Activated CD4-positive, alpha-beta memory T cell treated with anti-CD3 and anti-CD28 coated beads for 36 hours (primary cell): ENCODE results near the gene PACSIN1. TPM values are rescaled to one million over a fixed set of nuclear protein-coding genes. Genes with fewer than 3 reads are reported as not detected.

ENCODE experiments used
- CTCF ChIA-PET: fragments of 350-600 bp; sonication (Branson Sonifier 250); formaldehyde crosslinking; loops from one replicate; lab custom pipeline; 2021; ENCODE audit warnings: antibody characterized with exemption, inconsistent platforms; lab: Charles Lee
- POLR2A ChIA-PET: fragments of 350-600 bp; sonication (Branson Sonifier 250); formaldehyde crosslinking; loops from one replicate; lab custom pipeline; 2021; ENCODE audit warnings: antibody characterized with exemption; lab: Charles Lee
- DNase-seq: peaks from one replicate; pipeline ENCODE4 v3.0.0-alpha.2; 2020
- H3K27ac Mint-ChIP-seq: one replicate; pipeline ENCODE4 v1.8.0; 2021; ENCODE audit warnings: mixed read lengths
- H3K27me3 Mint-ChIP-seq: one replicate; pipeline ENCODE4 v1.8.0; 2021; ENCODE audit warnings: mixed read lengths
- H3K36me3 Mint-ChIP-seq: one replicate; pipeline ENCODE4 v1.8.0; 2021; ENCODE audit warnings: mixed read lengths
- H3K4me1 Mint-ChIP-seq: one replicate; pipeline ENCODE4 v1.8.0; 2021; ENCODE audit warnings: low read depth, mixed read lengths
- H3K4me3 Mint-ChIP-seq: one replicate; pipeline ENCODE4 v1.8.0; 2021; ENCODE audit warnings: mild to moderate bottlenecking, mixed read lengths
- H3K9me3 Mint-ChIP-seq: one replicate; pipeline ENCODE4 v1.8.0; 2021; ENCODE audit warnings: mixed read lengths
- intact Hi-C: fragments of 100-400 bp; cut with micrococcal nuclease; formaldehyde crosslinking; loops from one replicate; pipeline ENCODE4 v1.15.1; 2023
- total RNA-seq, 2 experiments: library from RNA; stranded (reverse); gene quantifications; one replicate each; pipeline ENCODE4 v1.2.3, GENCODE V29; 2021

Gene PACSIN1, protein sequence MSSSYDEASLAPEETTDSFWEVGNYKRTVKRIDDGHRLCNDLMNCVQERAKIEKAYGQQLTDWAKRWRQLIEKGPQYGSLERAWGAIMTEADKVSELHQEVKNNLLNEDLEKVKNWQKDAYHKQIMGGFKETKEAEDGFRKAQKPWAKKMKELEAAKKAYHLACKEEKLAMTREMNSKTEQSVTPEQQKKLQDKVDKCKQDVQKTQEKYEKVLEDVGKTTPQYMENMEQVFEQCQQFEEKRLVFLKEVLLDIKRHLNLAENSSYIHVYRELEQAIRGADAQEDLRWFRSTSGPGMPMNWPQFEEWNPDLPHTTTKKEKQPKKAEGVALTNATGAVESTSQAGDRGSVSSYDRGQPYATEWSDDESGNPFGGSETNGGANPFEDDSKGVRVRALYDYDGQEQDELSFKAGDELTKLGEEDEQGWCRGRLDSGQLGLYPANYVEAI
- total RNA-seq: under 1 TPM; 0.10 to 0.40 TPM

DNA sequence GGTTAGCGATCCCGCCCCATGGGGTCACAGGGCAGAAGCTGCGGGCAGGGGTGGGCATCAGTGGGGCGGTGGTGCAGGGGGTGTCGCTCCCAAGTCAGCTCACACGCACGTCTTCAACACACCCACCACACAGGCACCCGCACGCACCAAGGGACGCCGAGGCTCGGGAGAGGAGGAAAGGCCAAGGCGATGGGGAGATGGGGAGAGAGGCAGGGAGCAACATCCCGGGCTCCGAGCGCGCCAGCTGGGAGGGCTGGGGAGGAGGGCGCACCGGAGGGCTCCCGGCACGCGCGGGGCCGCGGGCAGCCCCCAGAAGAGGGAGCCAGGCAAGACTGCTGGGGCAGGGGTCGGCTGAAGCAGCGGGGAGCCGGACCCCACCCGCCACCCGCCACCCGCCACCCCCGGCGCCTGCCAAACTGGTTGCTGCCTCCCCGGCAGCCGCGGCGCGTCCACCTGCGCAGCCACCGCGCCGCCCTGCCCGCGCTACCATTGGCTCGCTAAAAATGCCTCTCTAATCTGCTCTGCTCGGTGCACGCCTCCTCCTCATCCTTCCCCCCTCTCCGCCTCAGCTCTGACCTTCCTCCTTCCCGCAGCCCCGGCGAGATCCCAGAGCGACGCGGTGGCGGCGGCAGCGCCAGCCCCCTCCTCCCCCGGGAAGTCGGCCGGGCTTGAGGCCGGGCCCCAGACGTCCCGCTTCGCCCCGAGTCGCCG, at the start of gene PACSIN1:
Gene PACSIN1 (plus strand): TSS at position 546 of the 711 bp plus-strand sequence. CDS start 60,230 bp downstream, outside the sequence.
- Mint-ChIP-seq H3K27ac (no peak within 1 kb of the TSS), H3K36me3 (no peaks in the 10 kb centered on the region), H3K4me3 (peak within 1 kb of the TSS; percentile 61), H3K9me3 (no peaks in the 10 kb centered on the region), H3K4me1 (peaks cover 5% of the 10 kb centered on the region), H3K27me3 (peaks cover 29% of the 10 kb centered on the region)
- peak; percentile 29 for DNase-seq
- intact Hi-C loops: no loop called here
- CTCF ChIA-PET: interaction anchor here (10.5 kb wide), 1 partner anchor 143 kb away, joined by 170 read pairs; no protein-coding TSS in a partner anchor
- POLR2A ChIA-PET: no interaction called here

- peaks cover 61% of the 10 kb centered on the region for H3K36me3 Mint-ChIP-seq
- ChIA-PET CTCF (interaction anchor here (1.1 to 3.8 kb wide), 4 partner anchors 167 to 254 kb away, joined by 3 to 42 read pairs (median 32); partner anchors contain the start of gene SMIM29), POLR2A (interaction anchor here (3.4 kb wide), 1 partner anchor 8 kb away, joined by 34 read pairs; the partner anchor contains the start of gene RPS10)
- no peaks in the 10 kb centered on the region for H3K9me3 Mint-ChIP-seq
- H3K4me3 Mint-ChIP-seq: no peak overlapping the region
- no peak for DNase-seq
- no peaks in the 10 kb centered on the region for H3K27me3 Mint-ChIP-seq
- intact Hi-C loops: loop anchor here (5.0 kb wide), 1 partner anchor 255 kb away; no protein-coding TSS in a partner anchor
- peaks cover 21% of the 10 kb centered on the region for H3K4me1 Mint-ChIP-seq
- H3K27ac Mint-ChIP-seq: peak overlapping the region; percentile 44
Observed at GRCh38 chr6:34416877-34417371, 49.0 kb upstream of the PACSIN1 start.

DNA sequence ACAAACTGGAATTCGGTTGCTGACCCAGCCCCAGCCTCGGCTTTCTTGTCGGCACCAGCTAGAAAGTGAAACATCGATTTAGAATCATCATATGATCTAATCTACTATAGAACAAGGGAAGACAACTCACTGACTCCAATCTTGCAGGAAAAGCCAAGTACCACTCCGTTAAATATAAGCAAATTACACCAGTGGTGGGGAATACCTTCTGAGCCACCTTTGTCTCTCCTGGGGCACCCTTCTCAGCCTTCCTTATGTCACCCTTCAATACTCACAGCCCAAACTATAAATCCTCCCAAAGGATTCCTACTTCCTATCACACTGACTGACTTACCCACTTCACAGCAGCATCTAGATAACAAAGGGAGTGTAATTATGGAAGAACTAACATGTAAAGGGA, 47.5 kb upstream of the PACSIN1 start:
- H3K27me3 Mint-ChIP-seq: no peaks in the 10 kb centered on the region
- peaks cover 69% of the 10 kb centered on the region for H3K36me3 Mint-ChIP-seq
- ChIA-PET POLR2A (interaction anchor here (0.6 kb wide), 1 partner anchor 959 kb away, joined by 3 read pairs; no protein-coding TSS in a partner anchor), CTCF (no interaction called here)
- peak overlapping the region; percentile 51 for H3K27ac Mint-ChIP-seq
- no peak overlapping the region for H3K4me3 Mint-ChIP-seq
- DNase-seq: no peak
- H3K4me1 Mint-ChIP-seq: peaks cover 28% of the 10 kb centered on the region
- no peaks in the 10 kb centered on the region for H3K9me3 Mint-ChIP-seq
- intact Hi-C loops: loop anchor here (5.0 kb wide), 1 partner anchor 256 kb away; no protein-coding TSS in a partner anchor

GRCh38 chr6:34423254-34423653, 42.6 kb upstream of the PACSIN1 start:
- peaks cover 64% of the 10 kb centered on the region for H3K36me3 Mint-ChIP-seq
- H3K9me3 Mint-ChIP-seq: no peaks in the 10 kb centered on the region
- intact Hi-C loops: no loop called here
- H3K27me3 Mint-ChIP-seq: no peaks in the 10 kb centered on the region
- peak overlapping the region; percentile 42 for H3K4me3 Mint-ChIP-seq
- ChIA-PET CTCF (interaction anchor here (0.8 to 1.8 kb wide), 4 partner anchors 8 to 174 kb away, joined by 3 to 9 read pairs (median 4); no protein-coding TSS in a partner anchor), POLR2A (interaction anchor here (4.5 kb wide), 1 partner anchor 8 kb away, joined by 34 read pairs; no protein-coding TSS in a partner anchor)
- no peak for DNase-seq
- H3K4me1 Mint-ChIP-seq: peaks cover 44% of the 10 kb centered on the region
- peak overlapping the region; percentile 99 for H3K27ac Mint-ChIP-seq

GRCh38 chr6:34424200-34425131, 41.4 kb upstream of the PACSIN1 start:
- Mint-ChIP-seq H3K27me3 (no peaks in the 10 kb centered on the region), H3K4me3 (peak overlapping the region; percentile 99), H3K27ac (peak overlapping the region; percentile 99), H3K36me3 (peaks cover 55% of the 10 kb centered on the region), H3K4me1 (peaks cover 40% of the 10 kb centered on the region), H3K9me3 (no peaks in the 10 kb centered on the region)
- intact Hi-C loops: loop anchor here (5.0 kb wide), 1 partner anchor 32 kb away; the partner anchor contains the start of gene NUDT3
- POLR2A ChIA-PET: interaction anchor here (0.7 to 4.5 kb wide), 4 partner anchors 9 to 188 kb away, joined by 3 to 34 read pairs (median 10); partner anchors contain the start of genes HMGA1 and SMIM29
- CTCF ChIA-PET: interaction anchor here (0.6 to 1.8 kb wide), 3 partner anchors 10 to 175 kb away, joined by 3 to 9 read pairs (median 4); no protein-coding TSS in a partner anchor
- DNase-seq: no peak

GRCh38 chr6:34425132-34425497, 40.8 kb upstream of the PACSIN1 start:
- peaks cover 49% of the 10 kb centered on the region for H3K36me3 Mint-ChIP-seq
- H3K4me3 Mint-ChIP-seq: peak overlapping the region; percentile 99
- peak; percentile 30 for DNase-seq
- H3K27ac Mint-ChIP-seq: peak overlapping the region; percentile 99
- intact Hi-C loops: loop anchor here (5.0 kb wide), 1 partner anchor 33 kb away; the partner anchor contains the start of gene NUDT3
- no peaks in the 10 kb centered on the region for H3K9me3 Mint-ChIP-seq
- peaks cover 40% of the 10 kb centered on the region for H3K4me1 Mint-ChIP-seq
- H3K27me3 Mint-ChIP-seq: no peaks in the 10 kb centered on the region
- CTCF ChIA-PET: interaction anchor here (1.4 kb wide), 1 partner anchor 184 kb away, joined by 3 read pairs; no protein-coding TSS in a partner anchor
- POLR2A ChIA-PET: interaction anchor here (0.7 to 4.5 kb wide), 4 partner anchors 10 to 188 kb away, joined by 3 to 34 read pairs (median 10); partner anchors contain the start of genes HMGA1 and SMIM29

DNA sequence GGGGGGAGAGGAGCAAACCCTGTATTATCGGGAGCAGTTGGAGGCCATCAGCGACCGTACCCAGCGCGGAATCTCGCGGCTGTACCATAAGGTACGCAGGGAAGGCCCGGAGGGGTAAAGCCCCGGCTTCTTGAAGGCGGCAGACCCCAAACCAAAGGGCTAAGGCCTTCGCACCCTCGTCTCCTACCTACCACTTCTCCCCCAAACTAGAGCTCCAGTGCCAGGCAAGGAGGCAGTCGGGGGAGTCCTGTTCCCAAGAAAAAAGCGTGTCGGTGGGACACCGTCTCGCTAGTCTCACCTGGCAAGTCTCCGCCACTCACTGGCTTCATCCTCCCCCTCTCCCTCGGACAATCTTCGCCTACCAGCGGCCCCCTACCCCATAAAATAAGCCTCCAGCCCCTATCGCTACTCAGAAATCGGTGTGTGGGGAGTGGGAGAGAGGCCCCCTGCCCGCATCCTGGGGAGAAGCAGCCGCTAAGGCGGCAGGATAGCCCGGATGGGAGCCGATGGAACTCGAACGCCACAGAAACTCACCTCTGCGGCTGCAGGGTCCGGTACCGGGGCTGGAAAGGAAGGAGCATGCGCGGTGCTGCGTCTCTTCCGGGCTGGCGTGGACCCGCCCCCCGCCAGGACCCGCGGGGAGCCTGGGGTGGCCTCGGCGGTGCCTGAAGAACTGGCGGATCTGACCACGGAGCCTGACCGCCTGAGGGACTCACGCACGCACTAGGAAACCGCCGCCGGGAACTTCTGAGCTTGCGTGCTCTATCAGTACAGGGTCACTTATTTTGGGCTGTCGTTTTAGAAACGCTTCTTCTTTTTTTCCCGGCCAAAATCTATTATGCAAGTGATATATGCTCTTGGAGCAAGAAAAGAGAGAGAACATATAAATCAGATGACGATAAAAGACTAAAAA, 40.1 kb upstream of the PACSIN1 start, which contains the start of gene RPS10:
Gene RPS10 (minus strand): TSS at position 572 of the 913 bp plus-strand sequence. CDS start 848 bp downstream, outside the sequence.
- intact Hi-C loops: loop anchor here (5.0 kb wide), 1 partner anchor 33 kb away; the partner anchor contains the start of gene NUDT3

GRCh38 chr6:34435916-34436315, 30.0 kb upstream of the PACSIN1 start:
- Mint-ChIP-seq H3K27me3 (no peaks in the 10 kb centered on the region), H3K36me3 (no peaks in the 10 kb centered on the region), H3K27ac (no peak overlapping the region), H3K9me3 (peaks cover 2% of the 10 kb centered on the region), H3K4me3 (no peak overlapping the region), H3K4me1 (no peaks in the 10 kb centered on the region)
- intact Hi-C loops: no loop called here
- ChIA-PET POLR2A (no interaction called here), CTCF (interaction anchor here (0.7 kb wide), 1 partner anchor 24 kb away, joined by 3 read pairs; no protein-coding TSS in a partner anchor)
- DNase-seq: no peak

More for the DNA sequence above, 40.1 kb upstream of the PACSIN1 start, which contains the start of gene RPS10:
- Mint-ChIP-seq H3K4me3 (peak within 1 kb of the TSS; percentile 99), H3K27ac (peak within 1 kb of the TSS; percentile 99), H3K27me3 (no peaks in the 10 kb centered on the region), H3K4me1 (peaks cover 40% of the 10 kb centered on the region), H3K36me3 (peaks cover 45% of the 10 kb centered on the region), H3K9me3 (no peaks in the 10 kb centered on the region)
- ChIA-PET POLR2A (interaction anchor here (0.7 to 4.5 kb wide), 7 partner anchors 10 to 377 kb away, joined by 3 to 34 read pairs (median 6); partner anchors contain the start of genes HMGA1 and SMIM29), CTCF (interaction anchor here (0.5 to 1.4 kb wide), 6 partner anchors 11 to 1728 kb away, joined by 3 to 7 read pairs (median 4); partner anchors contain the start of gene SMIM29)
- DNase-seq: peak; percentile 94

- CTCF ChIA-PET: interaction anchor here (0.7 kb wide), 1 partner anchor 23 kb away, joined by 3 read pairs; no protein-coding TSS in a partner anchor
- POLR2A ChIA-PET: no interaction called here
- no peak for DNase-seq
- no peaks in the 10 kb centered on the region for H3K4me1 Mint-ChIP-seq
- H3K9me3 Mint-ChIP-seq: peaks cover 2% of the 10 kb centered on the region
- no peak overlapping the region for H3K27ac Mint-ChIP-seq
- H3K4me3 Mint-ChIP-seq: no peak overlapping the region
- intact Hi-C loops: no loop called here
- no peaks in the 10 kb centered on the region for H3K27me3 Mint-ChIP-seq
- H3K36me3 Mint-ChIP-seq: no peaks in the 10 kb centered on the region
Observed at GRCh38 chr6:34436803-34437643, 28.9 kb upstream of the PACSIN1 start.
